ENCODE results near the gene ASCL5. TPM values are rescaled to one million over a fixed set of nuclear protein-coding genes. Genes with fewer than 3 reads are reported as not detected.

Gene ASCL5
- total RNA-seq, 1 experiment from 2014 or later: 0.15 TPM

DNA sequence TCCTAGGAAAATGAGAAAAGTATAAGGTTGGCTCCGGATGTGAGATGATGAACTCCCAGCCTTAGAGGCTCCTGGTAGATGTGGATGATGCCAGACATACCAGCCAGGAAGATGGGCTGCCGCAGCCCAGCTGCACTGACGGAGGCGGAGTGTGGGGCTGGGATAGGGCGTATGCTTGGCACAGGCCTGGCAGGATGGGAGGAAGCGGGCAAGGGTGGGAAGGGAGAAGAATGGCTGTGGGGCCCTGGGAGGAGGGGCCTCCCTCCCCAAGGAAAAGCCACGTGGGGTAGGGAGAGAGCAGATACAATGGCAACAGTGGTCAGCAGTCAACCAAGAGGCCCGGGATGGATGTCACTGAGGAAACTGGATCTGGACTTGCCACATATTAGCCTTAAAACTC, 62.2 kb downstream of the ASCL5 start:
- TF ChIP-seq, protein P1, sequence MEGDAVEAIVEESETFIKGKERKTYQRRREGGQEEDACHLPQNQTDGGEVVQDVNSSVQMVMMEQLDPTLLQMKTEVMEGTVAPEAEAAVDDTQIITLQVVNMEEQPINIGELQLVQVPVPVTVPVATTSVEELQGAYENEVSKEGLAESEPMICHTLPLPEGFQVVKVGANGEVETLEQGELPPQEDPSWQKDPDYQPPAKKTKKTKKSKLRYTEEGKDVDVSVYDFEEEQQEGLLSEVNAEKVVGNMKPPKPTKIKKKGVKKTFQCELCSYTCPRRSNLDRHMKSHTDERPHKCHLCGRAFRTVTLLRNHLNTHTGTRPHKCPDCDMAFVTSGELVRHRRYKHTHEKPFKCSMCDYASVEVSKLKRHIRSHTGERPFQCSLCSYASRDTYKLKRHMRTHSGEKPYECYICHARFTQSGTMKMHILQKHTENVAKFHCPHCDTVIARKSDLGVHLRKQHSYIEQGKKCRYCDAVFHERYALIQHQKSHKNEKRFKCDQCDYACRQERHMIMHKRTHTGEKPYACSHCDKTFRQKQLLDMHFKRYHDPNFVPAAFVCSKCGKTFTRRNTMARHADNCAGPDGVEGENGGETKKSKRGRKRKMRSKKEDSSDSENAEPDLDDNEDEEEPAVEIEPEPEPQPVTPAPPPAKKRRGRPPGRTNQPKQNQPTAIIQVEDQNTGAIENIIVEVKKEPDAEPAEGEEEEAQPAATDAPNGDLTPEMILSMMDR (conservative IDR thresholded peaks at IDR 0.05): no peak

More for the DNA sequence above, 62.2 kb downstream of the ASCL5 start:
- no peaks in the 10 kb centered on the region for H3K79me2 ChIP-seq (ENCODE audit: insufficient read depth, low read length)
- H2BK20ac ChIP-seq (ENCODE audit: low read depth, low read length, poor library complexity, severe bottlenecking): no peak overlapping the region
- H2BK12ac ChIP-seq (ENCODE audit: insufficient read length, low read depth, low read length): no peak overlapping the region
- H2BK120ac ChIP-seq (ENCODE audit: low read depth, low read length, poor library complexity, severe bottlenecking): no peak overlapping the region
- Mint-ChIP-seq H3K36me3 (ENCODE audit: insufficient read depth in 1 of 3, low read depth in 3 of 3) (no peaks in the 10 kb centered on the region), H3K4me3 (no peak overlapping the region), H3K4me1 (peaks cover 12 to 32% of the 10 kb centered on the region in 2 experiments), H3K9me3 (no peaks in the 10 kb centered on the region), H3K27ac (no peak overlapping the region), H3K27me3 (ENCODE audit: low read depth) (peaks cover 1% of the 10 kb centered on the region)
- no peak overlapping the region for H3K4me2 ChIP-seq (ENCODE audit: insufficient read depth, insufficient read length, low read length)
- H4K8ac ChIP-seq (replicated peaks; ENCODE audit: insufficient read length, low read depth, low read length): no peak overlapping the region
- no peak for DNase-seq
- no peak overlapping the region for H3K4ac ChIP-seq (ENCODE audit: low read depth, low read length)
- H3K23ac ChIP-seq (ENCODE audit: insufficient read length, low read depth, low read length): no peak overlapping the region
- no peak overlapping the region for H3T11ph ChIP-seq (ENCODE audit: low read length)
- no peak overlapping the region for H3K27ac ChIP-seq (ENCODE audit: insufficient read length, low read depth, low read length)
- H3K18ac ChIP-seq (ENCODE audit: insufficient read length, low read depth, low read length): no peak overlapping the region
- H3K56ac ChIP-seq (ENCODE audit: insufficient read length, low read depth, low read length): no peak overlapping the region
- no peaks in the 10 kb centered on the region; the same call in 1 of the 2 replicates for H3K4me1 ChIP-seq (ENCODE audit: insufficient read depth, low read length)
- no peaks in the 10 kb centered on the region for H3K9me3 ChIP-seq (ENCODE audit: control insufficient read depth, low read depth, low read length)
- no peak overlapping the region for H3K14ac ChIP-seq (ENCODE audit: insufficient read depth, low read length)
- no peaks in the 10 kb centered on the region for H3K23me2 ChIP-seq (ENCODE audit: insufficient read length, low read depth, low read length, poor library complexity, severe bottlenecking)
- no peak overlapping the region for H3K9ac ChIP-seq (ENCODE audit: extremely low read depth, insufficient read length, low read length)
- H2BK15ac ChIP-seq (ENCODE audit: low read depth, low read length): no peak overlapping the region
- no peak overlapping the region for H4K5ac ChIP-seq (ENCODE audit: insufficient read length, low read depth, low read length)
- H3K79me1 ChIP-seq (ENCODE audit: insufficient read depth, low read depth, low read length, poor library complexity, severe bottlenecking): no peaks in the 10 kb centered on the region
- WGBS (ENCODE audit: extremely low coverage, insufficient read length, low lambda C conversion rate): no CpG with 5 or more reads among the region's 8 CpGs
- no peak overlapping the region for H2BK5ac ChIP-seq (ENCODE audit: insufficient read length, low read length)
- H3K27me3 ChIP-seq (ENCODE audit: insufficient read depth, low read length): no peaks in the 10 kb centered on the region
- no peaks in the 10 kb centered on the region for H4K20me1 ChIP-seq (ENCODE audit: control insufficient read depth, insufficient read depth, insufficient read length)
- H2AK5ac ChIP-seq (ENCODE audit: insufficient read length, low read length): no peak overlapping the region
- H2AFZ ChIP-seq (ENCODE audit: low read length): no peak overlapping the region
- no peak overlapping the region for H4K91ac ChIP-seq (ENCODE audit: insufficient read length, low read depth, low read length)

Other genes with a start within 250 kb of the ASCL5 start
- 36.8 and 37.2 TPM in 2 replicates for gene INAVA, start 232.3 kb downstream of the ASCL5 start, total RNA-seq (2021)
- 7.0 and 7.5 TPM in 2 replicates for gene KIF21B, start 103.5 kb downstream of the ASCL5 start, total RNA-seq (2021)
- gene CACNA1S, start 14.8 kb downstream of the ASCL5 start, total RNA-seq (2021): 0.04 TPM in 1 of 2 replicates, not detected in the other
- gene TMEM9, start 27.3 kb upstream of the ASCL5 start, total RNA-seq (2021): 86.4 and 93.4 TPM in 2 replicates
- gene IGFN1, start 63.6 kb upstream of the ASCL5 start, total RNA-seq (2021): not detected in 2 replicates
- 0.09 and 0.13 TPM in 2 replicates for gene PKP1, start 156.3 kb upstream of the ASCL5 start, total RNA-seq (2021)